GM12872 (cell line): Measurements from ENCODE around the gene CEP131.

ENCODE experiments used
- CTCF ChIP-seq: IDR thresholded peaks from 3 replicates; pipeline ENCODE4 v1.5.1; 2011; ENCODE audit warnings: low read depth, mild to moderate bottlenecking, low read length, moderate library complexity; ENCODE audit not compliant: insufficient read depth

CEP131 gene

GRCh38 chr17:81237591-81238489 lies 15.1 kb upstream of the CEP131 start:
- no peak for TF ChIP-seq CTCF

GRCh38 chr17:81236784-81237183 lies 14.0 kb upstream of the CEP131 start:
- no peak for TF ChIP-seq CTCF

- TF ChIP-seq CTCF, result no peak
Measured at GRCh38 chr17:81235822-81236740, 13.3 kb upstream of the CEP131 start.

GRCh38 chr17:81234940-81235821 lies 12.4 kb upstream of the CEP131 start:
- TF ChIP-seq CTCF, result no peak

GRCh38 chr17:81234506-81234855 lies 11.7 kb upstream of the CEP131 start:
- TF ChIP-seq CTCF, result no peak

GRCh38 chr17:81233811-81234505 lies 11.2 kb upstream of the CEP131 start:
- TF ChIP-seq CTCF, result no peak
